Upper lobe of left lung (tissue), 4 donors: ENCODE measurements around the gene CDRT4.

Source experiments
- CTCF ChIP-seq, 6 experiments: fragments of 450-650 bp in 4 of 6; fragments of 200-600 bp in 2 of 6; sonication (generic) in 2 of 6; IDR thresholded peaks; one replicate each; pipeline ENCODE4 v1.5.1; 2016 to 2019; ENCODE audit warnings: antibody characterized with exemption in 6 of 6
- EP300 ChIP-seq, 4 donors: sonication (generic); formaldehyde crosslinking; IDR thresholded peaks; one replicate each; pipeline ENCODE4 v1.5.1; 2017; ENCODE audit warnings: antibody characterized with exemption in 4 of 4, control low read depth in 2 of 4
- POLR2A ChIP-seq, 4 donors: fragments of 450-650 bp; IDR thresholded peaks; one replicate each; pipeline ENCODE4 v1.5.1; 2016 to 2017; ENCODE audit warnings: antibody characterized with exemption in 4 of 4, mild to moderate bottlenecking in 2 of 4
- POLR2AphosphoS5 ChIP-seq, 2 donors: sonication (generic); formaldehyde crosslinking; IDR thresholded peaks; one replicate each; pipeline ENCODE4 v1.5.1; 2017; ENCODE audit warnings: antibody characterized with exemption in 2 of 2

GRCh38 chr17:15398291-15398690 lies 69.1 kb downstream of the CDRT4 start:
- TF ChIP-seq CTCF (IDR thresholded peaks at IDR 0.05) (no peak), POLR2A (IDR thresholded peaks at IDR 0.05) (no peak), EP300 (IDR thresholded peaks at IDR 0.05) (no peak), POLR2AphosphoS5 (IDR thresholded peaks at IDR 0.05) (no peak)
